ENCODE data around the gene COL4A1.

- TF ChIP-seq YY1 (IDR thresholded peaks at IDR 0.05; ENCODE audit: insufficient read depth, insufficient read length) (no peak), ZNF274 (IDR thresholded peaks at IDR 0.05; ENCODE audit: low read depth, low read length) (no peak), SUZ12 (IDR thresholded peaks at IDR 0.05; ENCODE audit: extremely low read depth, insufficient read depth, insufficient read length) (no peak)
These were observed 17.2 kb upstream of the COL4A1 start for GRCh38 chr13:110324026-110324749.
